NT2/D1 (cell line): Measurements from ENCODE around the gene CDYL2.

Source experiments
- DNase-seq: peaks from one replicate; pipeline ENCODE4 v3.0.0-alpha.2; 2011; ENCODE audit warnings: low read depth, low spot score
- H3K27me3 ChIP-seq: 2 replicates; pipeline ENCODE4 v1.6.0; 2011; ENCODE audit warnings: mild to moderate bottlenecking; ENCODE audit not compliant: insufficient read length, insufficient read depth
- H3K36me3 ChIP-seq: 2 replicates; pipeline ENCODE4 v1.6.1; 2011; ENCODE audit warnings: mild to moderate bottlenecking, low read length, mixed read lengths; ENCODE audit not compliant: insufficient read depth, insufficient read length
- H3K4me1 ChIP-seq: 2 replicates; pipeline ENCODE4 v1.5.1; 2011; ENCODE audit not compliant: insufficient read depth, insufficient read length
- H3K4me3 ChIP-seq: 2 replicates; pipeline ENCODE4 v1.5.1; 2011; ENCODE audit warnings: low read depth; ENCODE audit not compliant: insufficient read length
- H3K9ac ChIP-seq: 2 replicates; pipeline ENCODE4 v1.6.0; 2011; ENCODE audit warnings: low read depth; ENCODE audit not compliant: insufficient read length
- H3K9me3 ChIP-seq: 2 replicates; pipeline ENCODE4 v1.5.1; 2011; ENCODE audit warnings: mild to moderate bottlenecking, low read length; ENCODE audit not compliant: insufficient read depth
- SUZ12 ChIP-seq: IDR thresholded peaks from 2 replicates; pipeline ENCODE4 v1.6.1; 2011; ENCODE audit not compliant: insufficient read length, insufficient read depth; ENCODE audit errors: extremely low read depth
- YY1 ChIP-seq: IDR thresholded peaks from 2 replicates; pipeline ENCODE4 v1.6.1; 2011; ENCODE audit not compliant: insufficient read length, insufficient read depth
- ZNF274 ChIP-seq: IDR thresholded peaks from 2 replicates; pipeline ENCODE4 v1.6.1; 2011; ENCODE audit warnings: mild to moderate bottlenecking, low read depth, low read length

The CDYL2 gene

DNA sequence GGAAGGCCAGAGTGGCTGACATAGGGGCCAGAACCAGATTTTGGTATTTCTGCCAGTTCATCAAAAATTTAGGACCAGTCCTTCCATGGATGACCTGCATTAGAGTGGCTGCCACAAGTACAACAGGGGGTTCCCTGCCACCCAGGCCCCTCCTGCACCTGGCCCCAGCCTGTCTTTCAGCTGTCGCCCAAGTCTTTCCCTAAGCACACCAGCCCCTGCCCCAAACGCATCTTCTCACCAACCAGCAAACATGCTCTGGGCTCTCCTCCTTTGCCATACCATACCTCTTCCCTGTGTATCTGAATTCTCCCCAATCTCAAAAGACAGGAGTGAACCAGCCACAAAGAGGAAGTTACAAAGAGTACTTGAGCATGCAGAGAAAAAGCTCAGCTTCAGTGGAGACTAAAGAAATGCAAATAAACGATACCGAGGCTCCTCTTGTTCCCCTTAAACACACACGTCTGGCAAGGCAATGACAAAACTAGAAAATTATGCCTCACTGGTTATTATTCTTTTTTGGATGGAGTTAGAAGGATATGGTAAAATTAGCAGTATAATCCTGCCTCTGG is 133.0 kb downstream of the CDYL2 start:
- no peak for DNase-seq
- peaks cover 3% of the 10 kb centered on the region for H3K4me1 ChIP-seq
- no peak overlapping the region for H3K4me3 ChIP-seq
- TF ChIP-seq ZNF274 (no peak), YY1 (no peak), SUZ12 (no peak)
- H3K27me3 ChIP-seq = no peaks in the 10 kb centered on the region
- no peaks in the 10 kb centered on the region for H3K9me3 ChIP-seq
- no peaks in the 10 kb centered on the region for H3K36me3 ChIP-seq
- no peak overlapping the region for H3K9ac ChIP-seq

DNA sequence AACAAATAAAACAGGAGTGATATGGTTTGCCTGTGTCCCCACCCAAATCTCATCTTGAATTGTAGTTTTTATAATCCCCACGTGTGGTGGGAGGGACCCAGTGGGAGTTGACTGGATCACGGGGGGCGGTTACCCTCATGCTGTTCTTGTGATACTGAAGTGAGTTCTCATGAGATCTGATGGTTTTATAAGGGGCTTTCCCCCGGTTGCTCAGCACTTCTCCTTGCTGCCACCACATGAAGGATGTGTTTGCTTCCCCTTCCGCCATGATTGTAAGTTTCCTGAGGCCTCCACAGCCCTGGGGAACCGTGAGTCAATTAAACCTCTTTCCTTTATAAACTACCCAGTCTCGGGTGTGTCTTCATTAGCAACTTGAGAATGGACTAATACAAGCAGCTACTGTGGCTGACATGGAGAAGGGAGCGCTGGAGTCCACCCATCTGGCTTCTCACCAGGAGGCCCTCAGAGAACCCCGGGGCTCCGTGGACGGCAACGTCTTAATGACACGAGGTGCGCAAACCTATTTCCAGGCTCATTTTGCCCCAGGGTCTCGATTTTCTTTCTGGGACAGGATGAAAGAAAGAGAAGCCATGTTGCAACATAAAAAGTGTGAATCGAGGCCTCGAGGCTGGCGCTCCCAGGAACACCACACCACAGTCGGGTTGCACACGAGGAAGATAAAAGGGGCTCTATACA is 134.1 kb downstream of the CDYL2 start:
- H3K27me3 ChIP-seq = peaks cover 4% of the 10 kb centered on the region
- no peak for DNase-seq
- no peaks in the 10 kb centered on the region for H3K9me3 ChIP-seq
- H3K36me3 ChIP-seq = no peaks in the 10 kb centered on the region
- no peak overlapping the region for H3K9ac ChIP-seq
- no peak overlapping the region for H3K4me3 ChIP-seq
- H3K4me1 ChIP-seq = peaks cover 3% of the 10 kb centered on the region
- TF ChIP-seq YY1 (no peak), ZNF274 (no peak), SUZ12 (no peak)

DNA sequence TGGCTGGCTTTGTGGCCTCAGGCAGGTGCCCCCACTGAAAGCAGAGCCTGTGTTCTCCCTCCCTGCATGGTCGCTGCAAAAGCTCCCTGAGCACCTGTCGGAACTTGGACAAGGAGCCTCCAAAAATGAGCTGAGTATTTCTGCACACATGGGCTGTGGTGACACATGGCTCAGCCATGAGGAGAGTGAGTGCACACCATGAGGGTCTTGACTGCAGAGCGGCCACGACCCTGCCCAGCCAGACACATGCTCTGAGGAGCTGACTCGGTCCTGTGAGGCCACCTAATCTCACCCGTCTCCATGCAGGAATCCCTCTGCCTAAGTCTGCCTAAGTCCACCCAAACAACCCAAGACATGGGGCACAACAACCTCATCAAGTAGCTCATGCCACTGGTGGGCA is 134.7 kb downstream of the CDYL2 start:
- no peaks in the 10 kb centered on the region for H3K9me3 ChIP-seq
- no peak overlapping the region for H3K9ac ChIP-seq
- peaks cover 3% of the 10 kb centered on the region for H3K4me1 ChIP-seq
- no peak for TF ChIP-seq SUZ12
- no peak for TF ChIP-seq YY1
- TF ChIP-seq ZNF274 = no peak
- DNase-seq = no peak
- H3K4me3 ChIP-seq = no peak overlapping the region
- H3K27me3 ChIP-seq = peaks cover 5% of the 10 kb centered on the region
- H3K36me3 ChIP-seq = no peaks in the 10 kb centered on the region

DNA sequence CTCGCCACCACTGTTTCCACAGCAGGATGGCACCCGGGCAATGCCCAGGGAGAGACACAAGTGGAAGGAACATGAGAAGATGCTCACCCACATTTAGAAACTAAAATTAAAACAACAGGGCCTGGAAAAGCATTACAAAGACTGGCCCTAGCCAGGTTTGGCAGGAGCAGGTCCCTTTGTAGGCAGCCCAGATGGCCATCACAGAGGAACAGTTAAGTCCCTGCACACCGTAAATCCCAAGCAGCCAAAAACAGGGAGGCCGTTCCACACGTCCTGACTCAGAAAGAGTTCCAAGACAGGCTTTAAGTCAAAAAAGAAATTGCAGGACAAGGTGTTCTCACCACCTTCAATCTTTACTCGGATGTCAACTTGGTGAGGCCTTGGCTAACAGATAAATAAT is 136.5 kb downstream of the CDYL2 start:
- Histone ChIP-seq H3K27me3 (peaks cover 5% of the 10 kb centered on the region), H3K9ac (no peak overlapping the region)

DNA sequence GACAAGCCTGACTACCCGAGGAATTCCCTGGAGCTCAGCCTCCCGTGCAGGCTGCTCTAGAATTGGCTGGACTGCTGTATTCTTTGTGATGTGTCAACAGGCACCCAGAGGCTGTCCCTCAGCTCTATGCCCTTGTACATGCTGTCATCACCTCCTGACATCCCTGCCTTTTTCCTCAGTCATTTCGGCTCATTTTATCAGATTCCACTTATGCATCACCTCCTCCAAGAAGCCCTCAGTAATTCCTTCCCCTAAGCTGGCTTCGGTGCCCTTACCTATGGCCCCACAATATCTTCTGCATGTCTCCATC is 137.2 kb downstream of the CDYL2 start:
- Histone ChIP-seq H3K4me3 (no peak overlapping the region), H3K27me3 (peaks cover 5% of the 10 kb centered on the region), H3K36me3 (no peaks in the 10 kb centered on the region), H3K9me3 (no peaks in the 10 kb centered on the region), H3K9ac (no peak overlapping the region), H3K4me1 (peaks cover 3% of the 10 kb centered on the region)
- DNase-seq = no peak
- TF ChIP-seq ZNF274 (no peak), SUZ12 (no peak), YY1 (no peak)

More for the DNA sequence above, 136.5 kb downstream of the CDYL2 start:
- H3K9me3 ChIP-seq = no peaks in the 10 kb centered on the region
- H3K36me3 ChIP-seq = no peaks in the 10 kb centered on the region
- no peak for DNase-seq
- H3K4me3 ChIP-seq = no peak overlapping the region
- TF ChIP-seq ZNF274 = no peak
- no peak for TF ChIP-seq SUZ12
- TF ChIP-seq YY1 = no peak
- H3K4me1 ChIP-seq = peaks cover 3% of the 10 kb centered on the region

DNA sequence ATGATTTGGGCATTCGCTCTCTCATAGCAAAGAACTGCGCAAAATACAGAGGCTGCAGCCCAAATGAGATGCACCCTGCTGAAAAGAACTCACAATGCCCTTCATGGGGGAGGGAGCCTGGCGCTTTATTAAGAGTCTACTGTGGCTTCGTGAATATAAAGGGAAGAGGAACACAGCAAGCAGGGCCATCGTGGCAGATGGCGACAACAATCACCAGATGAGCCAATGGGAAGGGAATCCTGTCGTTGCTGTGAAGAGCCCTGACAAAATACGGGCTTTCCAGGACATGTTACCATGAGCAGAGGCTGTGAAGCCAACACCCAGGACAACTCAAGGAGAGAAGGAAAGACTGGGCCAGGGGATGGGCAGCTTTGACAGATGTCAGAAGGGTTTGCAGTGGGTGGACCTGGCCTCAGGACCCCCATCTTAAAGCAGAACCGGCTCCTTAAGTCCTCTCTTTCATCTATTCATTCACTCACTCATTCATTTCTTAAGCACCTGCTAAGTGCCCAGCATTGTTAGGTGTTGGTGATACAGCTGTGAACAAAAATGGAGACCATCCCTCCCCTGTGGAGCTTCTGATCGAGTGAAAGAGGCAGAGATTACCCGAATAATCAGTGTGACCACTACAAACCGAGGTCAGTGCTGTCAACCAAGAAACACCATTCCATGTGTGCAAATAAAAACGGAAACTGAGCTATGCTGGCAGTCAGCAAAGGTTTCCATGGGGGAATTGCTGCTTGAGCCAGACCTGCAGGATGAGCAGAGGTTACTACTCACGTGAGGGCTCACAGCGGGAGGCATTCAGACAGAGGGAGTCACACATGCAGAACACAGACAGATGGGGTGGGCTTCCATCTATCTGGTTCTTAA is 137.8 kb downstream of the CDYL2 start:
- peaks cover 3% of the 10 kb centered on the region for H3K4me1 ChIP-seq
- no peak for DNase-seq

DNA sequence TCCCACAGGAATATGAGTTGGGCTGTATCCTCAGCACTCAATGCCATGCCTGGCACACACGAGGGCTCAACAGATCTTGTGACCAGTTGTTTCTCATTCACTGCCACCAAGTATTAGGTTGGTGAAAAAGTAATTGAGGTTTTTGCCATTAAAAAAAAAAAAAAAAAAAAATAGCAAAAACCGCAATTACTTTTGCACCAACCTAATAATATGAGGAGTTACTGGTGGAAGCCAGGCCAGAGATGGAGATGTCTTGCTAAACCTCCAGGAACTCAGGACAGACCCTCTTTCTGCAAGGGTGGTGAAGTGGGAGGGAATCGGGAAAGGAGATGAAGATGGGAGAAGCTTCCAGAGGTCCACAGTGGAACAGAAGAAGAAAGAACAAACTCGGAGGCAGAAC is 139.0 kb downstream of the CDYL2 start:
- no peaks in the 10 kb centered on the region for H3K4me1 ChIP-seq
- no peak for DNase-seq
- TF ChIP-seq SUZ12 (no peak), YY1 (no peak), ZNF274 (no peak)
- peaks cover 5% of the 10 kb centered on the region for H3K27me3 ChIP-seq
- H3K9me3 ChIP-seq = 0 out of 2 replicates have a peak, but pooled peaks cover 7% of the 10 kb centered on the region
- no peaks in the 10 kb centered on the region for H3K36me3 ChIP-seq
- H3K9ac ChIP-seq = no peak overlapping the region
- H3K4me3 ChIP-seq = no peak overlapping the region

More for the DNA sequence above, 137.8 kb downstream of the CDYL2 start:
- Histone ChIP-seq H3K9me3 (no peaks in the 10 kb centered on the region), H3K9ac (no peak overlapping the region), H3K27me3 (peaks cover 5% of the 10 kb centered on the region), H3K4me3 (no peak overlapping the region), H3K36me3 (no peaks in the 10 kb centered on the region)
- TF ChIP-seq YY1 = no peak
- no peak for TF ChIP-seq SUZ12
- TF ChIP-seq ZNF274 = no peak
